Measurements from ENCODE around the gene ENPEP.

Gene ENPEP

GRCh38 chr4:110602061-110602460 lies 126.1 kb downstream of the ENPEP start:
- Histone ChIP-seq H3K27me3 (ENCODE audit: insufficient read depth, poor library complexity, severe bottlenecking) (peaks cover 9% of the 10 kb centered on the region), H3K9me3 (ENCODE audit: severe bottlenecking) (no peaks in the 10 kb centered on the region), H3K4me3 (ENCODE audit: severe bottlenecking) (no peak overlapping the region), H3K27ac (ENCODE audit: poor library complexity, severe bottlenecking) (no peak overlapping the region), H3K36me3 (ENCODE audit: low read depth) (no peaks in the 10 kb centered on the region), H3K4me1 (ENCODE audit: insufficient read depth, poor library complexity, severe bottlenecking) (no peaks in the 10 kb centered on the region)
- no peak for DNase-seq (ENCODE audit: low spot score)
- ATAC-seq (ENCODE audit: low read depth), result no peak
- no peak for TF ChIP-seq CTCF (IDR thresholded peaks at IDR 0.05; ENCODE audit: poor library complexity, severe bottlenecking)

- H3K36me3 ChIP-seq (ENCODE audit: low read depth), result no peaks in the 10 kb centered on the region
- no peak overlapping the region for H3K27ac ChIP-seq (ENCODE audit: poor library complexity, severe bottlenecking)
- peaks cover 32% of the 10 kb centered on the region for H3K27me3 ChIP-seq (ENCODE audit: insufficient read depth, poor library complexity, severe bottlenecking)
- no peak for TF ChIP-seq CTCF (IDR thresholded peaks at IDR 0.05; ENCODE audit: poor library complexity, severe bottlenecking)
- H3K9me3 ChIP-seq (ENCODE audit: severe bottlenecking), result no peaks in the 10 kb centered on the region
- DNase-seq (ENCODE audit: low spot score), result no peak
- H3K4me1 ChIP-seq (ENCODE audit: insufficient read depth, poor library complexity, severe bottlenecking), result no peaks in the 10 kb centered on the region
- no peak overlapping the region for H3K4me3 ChIP-seq (ENCODE audit: severe bottlenecking)
- no peak for ATAC-seq (ENCODE audit: low read depth)
Measured at GRCh38 chr4:110605077-110605476, 129.1 kb downstream of the ENPEP start.

GRCh38 chr4:110609044-110609750 lies 133.2 kb downstream of the ENPEP start:
- ATAC-seq (ENCODE audit: low read depth) (no peak), DNase-seq (ENCODE audit: low spot score) (no peak)
- H3K4me1 ChIP-seq (ENCODE audit: insufficient read depth, poor library complexity, severe bottlenecking), result no peaks in the 10 kb centered on the region
- TF ChIP-seq CTCF (IDR thresholded peaks at IDR 0.05; ENCODE audit: poor library complexity, severe bottlenecking), result no peak
- no peaks in the 10 kb centered on the region for H3K9me3 ChIP-seq (ENCODE audit: severe bottlenecking)
- H3K27me3 ChIP-seq (ENCODE audit: insufficient read depth, poor library complexity, severe bottlenecking), result peaks cover 64% of the 10 kb centered on the region
- no peak overlapping the region for H3K4me3 ChIP-seq (ENCODE audit: severe bottlenecking)
- H3K27ac ChIP-seq (ENCODE audit: poor library complexity, severe bottlenecking), result no peak overlapping the region
- no peaks in the 10 kb centered on the region for H3K36me3 ChIP-seq (ENCODE audit: low read depth)

- H3K27me3 ChIP-seq (ENCODE audit: insufficient read depth, poor library complexity, severe bottlenecking), result peaks cover 78% of the 10 kb centered on the region
- H3K9me3 ChIP-seq (ENCODE audit: severe bottlenecking), result no peaks in the 10 kb centered on the region
- H3K4me1 ChIP-seq (ENCODE audit: insufficient read depth, poor library complexity, severe bottlenecking), result no peaks in the 10 kb centered on the region
- no peak; the same call in 2 of the 3 replicates for ATAC-seq (ENCODE audit: low read depth)
- H3K36me3 ChIP-seq (ENCODE audit: low read depth), result no peaks in the 10 kb centered on the region
- TF ChIP-seq CTCF (IDR thresholded peaks at IDR 0.05; ENCODE audit: poor library complexity, severe bottlenecking), result no peak
- DNase-seq (ENCODE audit: low spot score), result no peak
- H3K4me3 ChIP-seq (ENCODE audit: severe bottlenecking), result no peak overlapping the region
- H3K27ac ChIP-seq (ENCODE audit: poor library complexity, severe bottlenecking), result no peak overlapping the region
Measured at GRCh38 chr4:110610620-110610939, 134.6 kb downstream of the ENPEP start.

Measured in RWPE2 (cell line).